AG04449 (cell line): ENCODE measurements around the gene RNF138.
"Not testable (repeated sequence)": the region's sequence is repeated elsewhere in the genome, so short reads cannot be mapped to it uniquely, and the experiment has no call there.

Source experiments
- CTCF ChIA-PET: fragments of 350-600 bp; formaldehyde crosslinking; extraction: SDS; loops from one replicate; lab custom pipeline; 2021; ENCODE audit warnings: antibody characterized with exemption; lab: Yijun Ruan, JAX
- POLR2A ChIA-PET: fragments of 400-600, 350-600 bp; formaldehyde crosslinking; extraction: SDS; loops from one replicate; lab custom pipeline; 2020; ENCODE audit warnings: antibody characterized with exemption, inconsistent platforms; lab: Yijun Ruan, JAX
- DNase-seq: peaks from one replicate; pipeline ENCODE4 v3.0.0-alpha.2; 2010; ENCODE audit warnings: low read depth, low spot score
- H3K4me3 ChIP-seq: 2 replicates; pipeline ENCODE4 v1.5.1; 2011; ENCODE audit warnings: low read depth, mild to moderate bottlenecking, control low read depth, low read length
- CTCF ChIP-seq: IDR thresholded peaks from one replicate; pipeline ENCODE4 v1.5.1; 2011; ENCODE audit warnings: mild to moderate bottlenecking, moderate library complexity, low read length, control low read depth, inconsistent platforms; ENCODE audit not compliant: insufficient read depth; ENCODE audit errors: missing control alignments

Gene RNF138

GRCh38 chr18:32156855-32157254, 65.2 kb downstream of the RNF138 start:
- ChIA-PET POLR2A (no interaction called here), CTCF (interaction anchor here (1.1 to 10.8 kb wide), 8 partner anchors 9 to 410 kb away, joined by 3 to 162 read pairs (median 13); partner anchors contain the start of gene GAREM1)
- DNase-seq, result no peak
- no peak for TF ChIP-seq CTCF
- H3K4me3 ChIP-seq, result no peak overlapping the region

- POLR2A ChIA-PET, result no interaction called here
- CTCF ChIA-PET, result interaction anchor here (0.6 to 10.8 kb wide), 21 partner anchors 8 to 558 kb away, joined by 3 to 162 read pairs (median 4); partner anchors contain the start of gene GAREM1
These were observed 65.9 kb downstream of the RNF138 start for GRCh38 chr18:32157580-32157979.

GRCh38 chr18:32158108-32158624, 66.5 kb downstream of the RNF138 start:
- POLR2A ChIA-PET, result no interaction called here
- CTCF ChIA-PET, result interaction anchor here (0.5 to 10.8 kb wide), 23 partner anchors 9 to 1269 kb away, joined by 3 to 162 read pairs (median 3); partner anchors contain the start of gene GAREM1
- peak overlapping the region; percentile 38 for H3K4me3 ChIP-seq
- peak; percentile 86 for TF ChIP-seq CTCF
- DNase-seq, result peak; percentile 46

More at GRCh38 chr18:32157580-32157979, 65.9 kb downstream of the RNF138 start:
- DNase-seq, result no peak
- no peak overlapping the region for H3K4me3 ChIP-seq
- no peak for TF ChIP-seq CTCF

- POLR2A ChIA-PET, DNase-seq, H3K4me3 ChIP-seq: not testable (repeated sequence)
- CTCF ChIA-PET, result interaction anchor here (0.5 to 10.8 kb wide), 15 partner anchors 8 to 642 kb away, joined by 3 to 162 read pairs (median 5); partner anchors contain the start of gene GAREM1
These were observed 67.0 kb downstream of the RNF138 start for GRCh38 chr18:32158631-32159030.

- no peak for DNase-seq
- CTCF ChIA-PET, result interaction anchor here (0.6 to 10.8 kb wide), 3 partner anchors 392 to 451 kb away, joined by 3 to 162 read pairs (median 4); no protein-coding TSS in a partner anchor
- TF ChIP-seq CTCF, result no peak
- H3K4me3 ChIP-seq, result no peak overlapping the region
- POLR2A ChIA-PET, result no interaction called here
These were observed 68.9 kb downstream of the RNF138 start for GRCh38 chr18:32160547-32160946.

GRCh38 chr18:32167980-32168730, 76.5 kb downstream of the RNF138 start:
- POLR2A ChIA-PET, result no interaction called here
- no peak for TF ChIP-seq CTCF
- no peak for DNase-seq
- CTCF ChIA-PET, result interaction anchor here (3.2 kb wide), 1 partner anchor 10 kb away, joined by 19 read pairs; no protein-coding TSS in a partner anchor
- H3K4me3 ChIP-seq, result no peak overlapping the region
